ENCODE measurements around the gene REPS2. TPM values are rescaled to one million over a fixed set of nuclear protein-coding genes. Genes with fewer than 3 reads are reported as not detected.
A peak's percentile ranks its signal among the peaks of the same experiment; 100 is the strongest.

The REPS2 gene
- total RNA-seq, 1 donor from 2014 or later = 1.2 TPM

DNA sequence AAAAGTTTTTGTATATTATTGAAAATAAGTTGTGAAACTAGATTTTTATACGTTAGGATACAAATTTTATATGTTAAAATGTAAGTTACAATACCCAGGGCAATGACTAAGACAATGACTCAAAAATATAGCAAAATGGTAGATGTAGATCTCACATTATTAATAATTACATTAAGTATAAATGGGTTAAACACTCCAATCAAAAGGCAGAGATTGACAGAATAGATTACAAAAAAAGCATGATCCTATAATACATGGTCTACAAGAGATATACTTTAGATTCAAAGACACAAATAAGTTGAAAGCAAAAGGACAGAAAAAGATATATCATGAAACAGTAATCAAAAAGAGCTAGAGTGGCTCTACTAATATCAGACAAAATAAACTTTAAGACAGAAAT, 217.6 kb downstream of the REPS2 start:
- no peak overlapping the region for H3K4me2 ChIP-seq (ENCODE audit: low read length)
- H3K27me3 ChIP-seq (ENCODE audit: insufficient read depth, low read length) = no peaks in the 10 kb centered on the region
- H2AFZ ChIP-seq (ENCODE audit: low read depth, low read length) = no peak overlapping the region
- H4K20me1 ChIP-seq (ENCODE audit: insufficient read depth, low read length) = no peaks in the 10 kb centered on the region
- H3K9me3 ChIP-seq (ENCODE audit: insufficient read depth, low read depth, low read length) = peaks cover 5% of the 10 kb centered on the region
- peak; percentile 88 for FAIRE-seq
- no peaks in the 10 kb centered on the region for H3K79me2 ChIP-seq (ENCODE audit: insufficient read depth, low read length)
- Mint-ChIP-seq H3K4me1 (ENCODE audit: low read depth, unreplicated experiment) (no peaks in the 10 kb centered on the region), H3K27me3 (ENCODE audit: low read depth, unreplicated experiment) (peaks cover 2% of the 10 kb centered on the region), H3K9me3 (ENCODE audit: unreplicated experiment) (no peaks in the 10 kb centered on the region), H3K4me3 (ENCODE audit: unreplicated experiment) (no peak overlapping the region), H3K27ac (ENCODE audit: unreplicated experiment) (no peak overlapping the region), H3K36me3 (ENCODE audit: low read depth, unreplicated experiment) (no peaks in the 10 kb centered on the region)
- TF ChIP-seq CTCF (IDR thresholded peaks at IDR 0.05; ENCODE audit: insufficient read depth, low read depth, low read length) = no peak
- no peak for TF ChIP-seq EZH2 (IDR thresholded peaks at IDR 0.05; ENCODE audit: insufficient read depth, low read length)
- H3K36me3 ChIP-seq (ENCODE audit: insufficient read depth, low read length) = no peaks in the 10 kb centered on the region
- no peak overlapping the region for H3K27ac ChIP-seq (ENCODE audit: low read depth, low read length)
- H3K4me1 ChIP-seq (ENCODE audit: insufficient read depth, low read length) = no peaks in the 10 kb centered on the region
- no peak overlapping the region for H3K4me3 ChIP-seq (ENCODE audit: insufficient read depth, low read depth, low read length)
- DNase-seq (ENCODE audit: low read depth) = no peak
- H3K9ac ChIP-seq (ENCODE audit: low read length) = no peak overlapping the region

DNA sequence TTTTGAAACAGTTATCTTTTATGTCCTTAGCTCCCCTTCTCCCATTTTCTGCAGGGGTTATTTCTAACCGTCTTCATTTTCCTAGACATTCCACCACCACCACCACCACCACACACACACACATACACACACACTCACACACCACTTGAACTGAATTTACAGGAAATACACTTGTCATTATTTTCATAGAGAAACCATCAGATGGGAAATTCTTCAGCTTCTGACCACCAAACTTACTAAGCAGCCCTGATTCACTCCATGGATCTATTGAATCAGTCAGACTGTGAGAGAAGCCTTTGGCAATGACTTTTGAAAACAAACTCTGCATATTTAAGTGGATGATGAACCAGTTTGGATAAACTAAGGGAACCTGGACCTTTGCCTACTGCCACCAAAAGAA, 218.5 kb downstream of the REPS2 start:
- no peaks in the 10 kb centered on the region for H4K20me1 ChIP-seq (ENCODE audit: insufficient read depth, low read length)
- H2AFZ ChIP-seq (ENCODE audit: low read depth, low read length) = no peak overlapping the region
- no peaks in the 10 kb centered on the region for H3K27me3 ChIP-seq (ENCODE audit: insufficient read depth, low read length)
- H3K4me1 ChIP-seq (ENCODE audit: insufficient read depth, low read length) = no peaks in the 10 kb centered on the region
- H3K9me3 ChIP-seq (ENCODE audit: insufficient read depth, low read depth, low read length) = peaks cover 5% of the 10 kb centered on the region
- H3K4me1 Mint-ChIP-seq (ENCODE audit: low read depth, unreplicated experiment) = no peaks in the 10 kb centered on the region
- H3K4me3 Mint-ChIP-seq (ENCODE audit: unreplicated experiment) = no peak overlapping the region
- TF ChIP-seq EZH2 (IDR thresholded peaks at IDR 0.05; ENCODE audit: insufficient read depth, low read length) = no peak
- H3K4me2 ChIP-seq (ENCODE audit: low read length) = peak overlapping the region; percentile 22
- FAIRE-seq (no peak), DNase-seq (ENCODE audit: low read depth) (peak; percentile 92)
- H3K79me2 ChIP-seq (ENCODE audit: insufficient read depth, low read length) = no peaks in the 10 kb centered on the region
- no peak overlapping the region for H3K4me3 ChIP-seq (ENCODE audit: insufficient read depth, low read depth, low read length)
- no peak overlapping the region for H3K27ac Mint-ChIP-seq (ENCODE audit: unreplicated experiment)
- peaks cover 2% of the 10 kb centered on the region for H3K27me3 Mint-ChIP-seq (ENCODE audit: low read depth, unreplicated experiment)
- peak overlapping the region; percentile 26 for H3K27ac ChIP-seq (ENCODE audit: low read depth, low read length)
- H3K36me3 ChIP-seq (ENCODE audit: insufficient read depth, low read length) = no peaks in the 10 kb centered on the region
- H3K36me3 Mint-ChIP-seq (ENCODE audit: low read depth, unreplicated experiment) = no peaks in the 10 kb centered on the region
- H3K9me3 Mint-ChIP-seq (ENCODE audit: unreplicated experiment) = no peaks in the 10 kb centered on the region
- H3K9ac ChIP-seq (ENCODE audit: low read length) = no peak overlapping the region

- no peak for DNase-seq (ENCODE audit: low read depth)
- Histone ChIP-seq H3K4me1 (ENCODE audit: insufficient read depth, low read length) (no peaks in the 10 kb centered on the region), H3K9me3 (ENCODE audit: insufficient read depth, low read depth, low read length) (no peaks in the 10 kb centered on the region), H3K9ac (ENCODE audit: low read length) (no peak overlapping the region), H3K4me3 (ENCODE audit: insufficient read depth, low read depth, low read length) (no peak overlapping the region), H3K27ac (ENCODE audit: low read depth, low read length) (no peak overlapping the region), H3K79me2 (ENCODE audit: insufficient read depth, low read length) (no peaks in the 10 kb centered on the region), H3K36me3 (ENCODE audit: insufficient read depth, low read length) (no peaks in the 10 kb centered on the region), H3K4me2 (ENCODE audit: low read length) (no peak overlapping the region), H3K27me3 (ENCODE audit: insufficient read depth, low read length) (no peaks in the 10 kb centered on the region), H2AFZ (ENCODE audit: low read depth, low read length) (no peak overlapping the region), H4K20me1 (ENCODE audit: insufficient read depth, low read length) (no peaks in the 10 kb centered on the region)
- Mint-ChIP-seq H3K4me3 (ENCODE audit: unreplicated experiment) (no peak overlapping the region), H3K27me3 (ENCODE audit: low read depth, unreplicated experiment) (peaks cover 2% of the 10 kb centered on the region), H3K4me1 (ENCODE audit: low read depth, unreplicated experiment) (no peaks in the 10 kb centered on the region), H3K9me3 (ENCODE audit: unreplicated experiment) (no peaks in the 10 kb centered on the region), H3K36me3 (ENCODE audit: low read depth, unreplicated experiment) (no peaks in the 10 kb centered on the region), H3K27ac (ENCODE audit: unreplicated experiment) (no peak overlapping the region)
- TF ChIP-seq EZH2 (IDR thresholded peaks at IDR 0.05; ENCODE audit: insufficient read depth, low read length) (no peak), CTCF (IDR thresholded peaks at IDR 0.05; ENCODE audit: insufficient read depth, low read depth, low read length) (no peak)
- no peak for FAIRE-seq
Observed at GRCh38 chrX:17167915-17168314, 221.5 kb downstream of the REPS2 start.

All from astrocyte (in vitro differentiated cells and primary cell).